Measurements from ENCODE around the gene SPAG16. TPM values are rescaled to one million over a fixed set of nuclear protein-coding genes. Genes with fewer than 3 reads are reported as not detected.

Gene SPAG16
- total and polyA plus RNA-seq, 2 donors from 2014 or later, result 35.9 to 38.5 TPM

DNA sequence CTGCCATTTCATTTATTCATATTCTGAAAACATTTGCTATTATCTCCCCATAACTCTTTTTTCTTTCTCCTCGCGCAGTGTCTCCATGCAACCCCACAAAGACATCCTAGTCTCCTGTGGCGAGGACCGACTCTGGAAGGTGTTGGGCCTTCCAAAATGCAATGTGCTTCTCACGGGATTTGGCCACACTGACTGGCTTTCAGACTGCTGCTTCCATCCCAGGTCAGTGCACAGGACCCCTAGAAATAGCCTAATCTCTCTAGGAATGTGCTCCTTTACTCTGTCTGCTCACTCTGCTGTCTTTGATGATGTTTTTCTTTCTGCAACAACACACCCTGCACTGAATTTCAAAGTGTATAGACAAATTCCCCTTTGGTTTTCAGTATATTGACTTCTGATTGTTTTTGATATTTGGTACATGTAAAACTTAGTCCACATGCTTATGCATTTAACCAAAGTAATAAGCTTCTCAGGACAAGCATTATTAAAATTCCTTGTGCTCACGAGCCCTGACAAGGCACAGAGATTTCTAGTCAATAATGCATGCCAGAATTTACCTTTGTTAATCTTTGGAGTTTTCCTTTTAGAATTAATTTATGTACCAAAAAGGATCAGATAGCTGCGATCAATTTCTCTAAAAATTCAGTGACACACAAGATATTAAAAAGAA, 578.3 kb downstream of the SPAG16 start:
- Histone ChIP-seq H3K27me3 (ENCODE audit: control insufficient read depth, insufficient read depth, low read length) (no peaks in the 10 kb centered on the region), H3K9ac (ENCODE audit: low read length in 3 of 3) (no peak overlapping the region), H3K36me3 (ENCODE audit: control insufficient read depth in 2 of 3, insufficient read depth in 3 of 3, low read length in 3 of 3) (no peaks in the 10 kb centered on the region), H3K9me3 (ENCODE audit: control insufficient read depth in 2 of 3, insufficient read depth in 1 of 3, low read length in 3 of 3) (no peaks in the 10 kb centered on the region), H3K4me1 (ENCODE audit: control insufficient read depth in 2 of 3, insufficient read depth in 2 of 3, low read depth in 1 of 3, low read length in 3 of 3) (peaks cover 0 to 12% (median 5%) of the 10 kb centered on the region in 3 donors), H3K27ac (ENCODE audit: low read depth in 2 of 2, low read length in 2 of 2) (peak overlapping the region in 1 of 2 donors; percentile 13), H3K4me3 (ENCODE audit: low read length in 3 of 3) (no peak overlapping the region)
- TF ChIP-seq, protein P1, sequence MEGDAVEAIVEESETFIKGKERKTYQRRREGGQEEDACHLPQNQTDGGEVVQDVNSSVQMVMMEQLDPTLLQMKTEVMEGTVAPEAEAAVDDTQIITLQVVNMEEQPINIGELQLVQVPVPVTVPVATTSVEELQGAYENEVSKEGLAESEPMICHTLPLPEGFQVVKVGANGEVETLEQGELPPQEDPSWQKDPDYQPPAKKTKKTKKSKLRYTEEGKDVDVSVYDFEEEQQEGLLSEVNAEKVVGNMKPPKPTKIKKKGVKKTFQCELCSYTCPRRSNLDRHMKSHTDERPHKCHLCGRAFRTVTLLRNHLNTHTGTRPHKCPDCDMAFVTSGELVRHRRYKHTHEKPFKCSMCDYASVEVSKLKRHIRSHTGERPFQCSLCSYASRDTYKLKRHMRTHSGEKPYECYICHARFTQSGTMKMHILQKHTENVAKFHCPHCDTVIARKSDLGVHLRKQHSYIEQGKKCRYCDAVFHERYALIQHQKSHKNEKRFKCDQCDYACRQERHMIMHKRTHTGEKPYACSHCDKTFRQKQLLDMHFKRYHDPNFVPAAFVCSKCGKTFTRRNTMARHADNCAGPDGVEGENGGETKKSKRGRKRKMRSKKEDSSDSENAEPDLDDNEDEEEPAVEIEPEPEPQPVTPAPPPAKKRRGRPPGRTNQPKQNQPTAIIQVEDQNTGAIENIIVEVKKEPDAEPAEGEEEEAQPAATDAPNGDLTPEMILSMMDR (IDR thresholded peaks at IDR 0.05; ENCODE audit: borderline replicate concordance, extremely low read depth, insufficient read depth), result no peak
- DNase-seq (peak in 3 of 5 donors; percentile 11 to 43 (median 25)), FAIRE-seq (no peak)
- intact Hi-C loops (cut with DNase I), result no loop called here

DNA sequence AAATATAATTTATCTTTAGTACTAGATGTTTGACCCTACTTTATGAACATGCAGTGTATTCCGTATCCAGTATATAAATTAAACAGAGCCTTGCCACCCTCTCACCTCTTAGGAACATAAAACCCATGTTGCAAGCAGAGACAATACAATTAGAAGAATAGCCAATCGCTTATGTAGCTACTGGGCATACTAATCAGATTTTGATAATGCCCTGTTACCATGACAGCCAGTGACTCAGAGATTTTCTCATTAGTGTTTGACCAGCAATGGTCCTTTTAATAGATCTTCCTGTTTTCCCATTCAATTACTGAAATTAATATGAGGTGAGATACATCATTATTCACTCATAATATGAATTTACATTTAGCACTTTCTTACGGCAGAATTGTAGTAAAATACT, 579.3 kb downstream of the SPAG16 start:
- Histone ChIP-seq H3K27ac (ENCODE audit: low read depth in 2 of 2, low read length in 2 of 2) (no peak overlapping the region), H3K4me3 (ENCODE audit: low read length in 3 of 3) (no peak overlapping the region), H3K9me3 (ENCODE audit: control insufficient read depth in 2 of 3, insufficient read depth in 1 of 3, low read length in 3 of 3) (no peaks in the 10 kb centered on the region), H3K9ac (ENCODE audit: low read length in 3 of 3) (no peak overlapping the region), H3K36me3 (ENCODE audit: control insufficient read depth in 2 of 3, insufficient read depth in 3 of 3, low read length in 3 of 3) (no peaks in the 10 kb centered on the region), H3K4me1 (ENCODE audit: control insufficient read depth in 2 of 3, insufficient read depth in 2 of 3, low read depth in 1 of 3, low read length in 3 of 3) (peaks cover 0 to 12% (median 5%) of the 10 kb centered on the region in 3 donors), H3K27me3 (ENCODE audit: control insufficient read depth, insufficient read depth, low read length) (no peaks in the 10 kb centered on the region)
- intact Hi-C loops (cut with DNase I), result no loop called here
- TF ChIP-seq, protein P1 (IDR thresholded peaks at IDR 0.05; ENCODE audit: borderline replicate concordance, extremely low read depth, insufficient read depth), result no peak
- DNase-seq (no peak), FAIRE-seq (peak; percentile 3)

DNA sequence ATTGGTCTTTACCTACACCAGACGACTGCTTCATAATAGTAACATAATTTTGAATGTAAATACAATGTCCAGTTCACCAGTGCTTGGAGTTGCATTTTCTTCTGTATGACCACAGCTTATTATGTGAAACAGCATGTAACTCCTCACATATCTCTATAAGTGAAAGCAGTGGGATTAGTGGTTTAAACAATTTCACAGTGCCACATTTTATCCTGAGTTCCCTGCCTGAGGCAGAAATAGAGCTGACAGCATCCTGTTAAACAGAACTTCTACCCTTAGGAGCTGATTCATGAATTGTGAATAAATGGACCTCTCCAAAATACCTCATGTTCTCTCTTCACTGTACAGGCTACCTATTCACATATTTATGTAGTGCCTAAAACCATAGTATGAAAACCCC, 584.3 kb downstream of the SPAG16 start:
- H3K27ac ChIP-seq (ENCODE audit: low read depth in 2 of 2, low read length in 2 of 2), result no peak overlapping the region
- TF ChIP-seq, protein P1 (IDR thresholded peaks at IDR 0.05; ENCODE audit: borderline replicate concordance, extremely low read depth, insufficient read depth), result no peak
- no peaks in the 10 kb centered on the region for H3K9me3 ChIP-seq (ENCODE audit: control insufficient read depth in 2 of 3, insufficient read depth in 1 of 3, low read length in 3 of 3)
- H3K4me3 ChIP-seq (ENCODE audit: low read length in 3 of 3), result no peak overlapping the region
- no peaks in the 10 kb centered on the region for H3K27me3 ChIP-seq (ENCODE audit: control insufficient read depth, insufficient read depth, low read length)
- no peak for DNase-seq
- intact Hi-C loops (cut with DNase I), result no loop called here
- H3K4me1 ChIP-seq (ENCODE audit: control insufficient read depth in 2 of 3, insufficient read depth in 2 of 3, low read depth in 1 of 3, low read length in 3 of 3), result no peaks in the 10 kb centered on the region
- FAIRE-seq, result no peak
- no peak overlapping the region for H3K9ac ChIP-seq (ENCODE audit: low read length in 3 of 3)
- H3K36me3 ChIP-seq (ENCODE audit: control insufficient read depth in 2 of 3, insufficient read depth in 3 of 3, low read length in 3 of 3), result no peaks in the 10 kb centered on the region

Data from kidney (tissue), 14 donors.